ENCODE data around the gene VAV3.

DNA sequence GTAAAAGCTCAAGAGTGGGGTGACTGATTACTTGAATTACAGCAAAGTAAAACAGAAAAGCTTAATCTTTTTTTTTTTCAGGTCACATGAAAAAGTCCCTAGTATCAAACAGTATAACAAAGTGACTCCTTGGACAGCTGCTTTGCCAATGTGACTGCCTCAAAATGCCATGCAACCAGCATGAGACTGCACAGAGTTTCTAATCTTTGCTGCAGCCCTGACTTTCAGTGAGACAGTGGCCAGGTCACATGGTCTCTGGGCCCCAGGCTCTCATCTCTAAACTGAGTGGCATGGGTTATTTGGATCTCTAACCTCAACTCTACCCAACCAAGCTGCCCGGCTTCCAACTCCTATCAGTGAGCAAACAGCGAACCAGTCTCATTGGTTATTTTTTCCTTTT, 169.0 kb downstream of the VAV3 start:
- TF ChIP-seq, protein P1, sequence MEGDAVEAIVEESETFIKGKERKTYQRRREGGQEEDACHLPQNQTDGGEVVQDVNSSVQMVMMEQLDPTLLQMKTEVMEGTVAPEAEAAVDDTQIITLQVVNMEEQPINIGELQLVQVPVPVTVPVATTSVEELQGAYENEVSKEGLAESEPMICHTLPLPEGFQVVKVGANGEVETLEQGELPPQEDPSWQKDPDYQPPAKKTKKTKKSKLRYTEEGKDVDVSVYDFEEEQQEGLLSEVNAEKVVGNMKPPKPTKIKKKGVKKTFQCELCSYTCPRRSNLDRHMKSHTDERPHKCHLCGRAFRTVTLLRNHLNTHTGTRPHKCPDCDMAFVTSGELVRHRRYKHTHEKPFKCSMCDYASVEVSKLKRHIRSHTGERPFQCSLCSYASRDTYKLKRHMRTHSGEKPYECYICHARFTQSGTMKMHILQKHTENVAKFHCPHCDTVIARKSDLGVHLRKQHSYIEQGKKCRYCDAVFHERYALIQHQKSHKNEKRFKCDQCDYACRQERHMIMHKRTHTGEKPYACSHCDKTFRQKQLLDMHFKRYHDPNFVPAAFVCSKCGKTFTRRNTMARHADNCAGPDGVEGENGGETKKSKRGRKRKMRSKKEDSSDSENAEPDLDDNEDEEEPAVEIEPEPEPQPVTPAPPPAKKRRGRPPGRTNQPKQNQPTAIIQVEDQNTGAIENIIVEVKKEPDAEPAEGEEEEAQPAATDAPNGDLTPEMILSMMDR (IDR thresholded peaks at IDR 0.05; ENCODE audit: low read depth, low read length, poor library complexity, severe bottlenecking): no peak
- no peak for TF ChIP-seq EZH2phosphoT487 (IDR thresholded peaks at IDR 0.05; ENCODE audit: borderline replicate concordance, low read length)
